ENCODE results near the gene PIGV. TPM values are rescaled to one million over a fixed set of nuclear protein-coding genes. Genes with fewer than 3 reads are reported as not detected.

The PIGV gene
- total and polyA plus RNA-seq, 2 donors (not counting 1 experiment from before 2014, with no cell fraction given) = 13.3 to 29.6 TPM

- no peaks in the 10 kb centered on the region for H3K27me3 ChIP-seq (ENCODE audit: control insufficient read depth, insufficient read depth, low read length)
- H3K9ac ChIP-seq (ENCODE audit: insufficient read depth, low read length) = no peak overlapping the region
- TF ChIP-seq, protein P1, sequence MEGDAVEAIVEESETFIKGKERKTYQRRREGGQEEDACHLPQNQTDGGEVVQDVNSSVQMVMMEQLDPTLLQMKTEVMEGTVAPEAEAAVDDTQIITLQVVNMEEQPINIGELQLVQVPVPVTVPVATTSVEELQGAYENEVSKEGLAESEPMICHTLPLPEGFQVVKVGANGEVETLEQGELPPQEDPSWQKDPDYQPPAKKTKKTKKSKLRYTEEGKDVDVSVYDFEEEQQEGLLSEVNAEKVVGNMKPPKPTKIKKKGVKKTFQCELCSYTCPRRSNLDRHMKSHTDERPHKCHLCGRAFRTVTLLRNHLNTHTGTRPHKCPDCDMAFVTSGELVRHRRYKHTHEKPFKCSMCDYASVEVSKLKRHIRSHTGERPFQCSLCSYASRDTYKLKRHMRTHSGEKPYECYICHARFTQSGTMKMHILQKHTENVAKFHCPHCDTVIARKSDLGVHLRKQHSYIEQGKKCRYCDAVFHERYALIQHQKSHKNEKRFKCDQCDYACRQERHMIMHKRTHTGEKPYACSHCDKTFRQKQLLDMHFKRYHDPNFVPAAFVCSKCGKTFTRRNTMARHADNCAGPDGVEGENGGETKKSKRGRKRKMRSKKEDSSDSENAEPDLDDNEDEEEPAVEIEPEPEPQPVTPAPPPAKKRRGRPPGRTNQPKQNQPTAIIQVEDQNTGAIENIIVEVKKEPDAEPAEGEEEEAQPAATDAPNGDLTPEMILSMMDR (conservative IDR thresholded peaks at IDR 0.05 in 1 of 2, IDR thresholded peaks at IDR 0.05 in 1 of 2; ENCODE audit: low read depth in 1 of 2, low read length in 2 of 2) = no peak
- TF ChIP-seq EZH2 (IDR thresholded peaks at IDR 0.05; ENCODE audit: low read length, missing control alignments) = no peak
- H3K79me2 ChIP-seq (ENCODE audit: control insufficient read depth, insufficient read depth, low read length) = peaks cover 14% of the 10 kb centered on the region
- H3K9me3 ChIP-seq (ENCODE audit: control insufficient read depth, insufficient read depth, low read depth, low read length) = no peaks in the 10 kb centered on the region
- DNase-seq (ENCODE audit: low read depth in 2 of 2) = no peak
- H4K20me1 ChIP-seq (ENCODE audit: control insufficient read depth, extremely low read depth, insufficient read depth, low read length) = no peaks in the 10 kb centered on the region
- peaks cover 15% of the 10 kb centered on the region for H3K4me1 ChIP-seq (ENCODE audit: control insufficient read depth, extremely low read depth, insufficient read depth, low read length)
- H3K4me2 ChIP-seq (ENCODE audit: extremely low read depth, insufficient read depth, low read length) = no peak overlapping the region
- H3K27ac ChIP-seq (ENCODE audit: insufficient read depth, low read length) = no peak overlapping the region
- peaks cover 17% of the 10 kb centered on the region for H3K36me3 ChIP-seq (ENCODE audit: control insufficient read depth, insufficient read depth, low read length)
- no peak overlapping the region for H3K4me3 ChIP-seq (replicated peaks in 1 of 4; ENCODE audit: control extremely low read depth in 1 of 4, insufficient read depth in 1 of 4, low read depth in 3 of 4, low read length in 4 of 4)
- no peak overlapping the region for H2AFZ ChIP-seq (ENCODE audit: low read length)
Observed at GRCh38 chr1:26780344-26780957, 7.3 kb upstream of the PIGV start.

DNA sequence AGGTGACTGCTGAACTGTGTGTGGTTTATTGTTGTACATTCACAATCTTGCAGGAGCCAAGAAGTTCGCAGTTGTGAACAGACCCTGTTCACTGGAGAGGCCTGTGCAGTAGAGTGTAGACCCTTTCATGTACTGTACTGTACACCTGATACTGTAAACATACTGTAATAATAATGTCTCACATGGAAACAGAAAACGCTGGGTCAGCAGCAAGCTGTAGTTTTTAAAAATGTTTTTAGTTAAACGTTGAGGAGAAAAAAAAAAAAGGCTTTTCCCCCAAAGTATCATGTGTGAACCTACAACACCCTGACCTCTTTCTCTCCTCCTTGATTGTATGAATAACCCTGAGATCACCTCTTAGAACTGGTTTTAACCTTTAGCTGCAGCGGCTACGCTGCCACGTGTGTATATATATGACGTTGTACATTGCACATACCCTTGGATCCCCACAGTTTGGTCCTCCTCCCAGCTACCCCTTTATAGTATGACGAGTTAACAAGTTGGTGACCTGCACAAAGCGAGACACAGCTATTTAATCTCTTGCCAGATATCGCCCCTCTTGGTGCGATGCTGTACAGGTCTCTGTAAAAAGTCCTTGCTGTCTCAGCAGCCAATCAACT is 6.4 kb upstream of the PIGV start:
- Histone ChIP-seq H3K4me1 (ENCODE audit: control insufficient read depth, extremely low read depth, insufficient read depth, low read length) (peaks cover 15% of the 10 kb centered on the region), H4K20me1 (ENCODE audit: control insufficient read depth, extremely low read depth, insufficient read depth, low read length) (no peaks in the 10 kb centered on the region), H3K27ac (ENCODE audit: insufficient read depth, low read length) (no peak overlapping the region), H3K36me3 (ENCODE audit: control insufficient read depth, insufficient read depth, low read length) (peaks cover 16% of the 10 kb centered on the region), H2AFZ (ENCODE audit: low read length) (no peak overlapping the region), H3K4me2 (ENCODE audit: extremely low read depth, insufficient read depth, low read length) (no peak overlapping the region), H3K27me3 (ENCODE audit: control insufficient read depth, insufficient read depth, low read length) (no peaks in the 10 kb centered on the region), H3K4me3 (replicated peaks in 1 of 4; ENCODE audit: control extremely low read depth in 1 of 4, insufficient read depth in 1 of 4, low read depth in 3 of 4, low read length in 4 of 4) (no peak overlapping the region), H3K9ac (ENCODE audit: insufficient read depth, low read length) (no peak overlapping the region), H3K9me3 (ENCODE audit: control insufficient read depth, insufficient read depth, low read depth, low read length) (no peaks in the 10 kb centered on the region), H3K79me2 (ENCODE audit: control insufficient read depth, insufficient read depth, low read length) (peaks cover 14% of the 10 kb centered on the region)
- no peak for DNase-seq (ENCODE audit: low read depth in 2 of 2)
- no peak for TF ChIP-seq EZH2 (IDR thresholded peaks at IDR 0.05; ENCODE audit: low read length, missing control alignments)
- TF ChIP-seq, protein P1 (conservative IDR thresholded peaks at IDR 0.05 in 1 of 2, IDR thresholded peaks at IDR 0.05 in 1 of 2; ENCODE audit: low read depth in 1 of 2, low read length in 2 of 2) = no peak

DNA sequence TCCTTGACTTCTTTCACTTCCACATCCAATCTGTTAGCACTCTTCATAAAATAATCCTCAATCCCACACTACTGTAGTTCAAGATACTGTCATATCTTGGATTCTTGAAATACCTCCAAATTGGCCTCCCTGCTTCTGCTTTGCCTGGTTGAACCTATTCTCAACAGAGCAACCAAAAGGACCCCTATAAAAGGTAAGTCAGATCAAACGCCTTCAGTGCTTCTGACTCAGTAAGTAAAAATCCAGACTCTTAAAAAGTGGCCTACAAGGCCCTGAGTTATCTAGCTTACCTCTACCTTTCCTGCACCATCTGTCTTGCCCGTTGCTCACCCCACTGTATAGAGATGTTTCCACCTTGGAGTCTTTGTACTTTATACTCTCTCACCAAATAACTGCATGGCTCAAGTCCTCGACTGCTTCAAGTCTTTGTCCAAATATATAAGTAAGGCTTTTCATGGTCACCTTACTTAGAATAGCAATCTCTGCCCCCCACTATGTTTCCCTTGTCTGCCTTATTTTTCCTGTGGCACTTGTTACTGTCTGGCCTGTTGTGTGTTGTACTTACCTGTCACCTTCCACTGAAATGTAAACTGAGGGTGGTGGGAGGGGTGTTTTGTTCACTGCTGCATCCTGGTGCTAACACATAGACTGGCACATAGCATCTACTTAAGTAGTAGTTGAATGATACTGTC is 5.1 kb upstream of the PIGV start:
- H3K4me1 ChIP-seq (ENCODE audit: control insufficient read depth, extremely low read depth, insufficient read depth, low read length) = peaks cover 27% of the 10 kb centered on the region
- no peak for DNase-seq (ENCODE audit: low read depth in 2 of 2)
- H3K79me2 ChIP-seq (ENCODE audit: control insufficient read depth, insufficient read depth, low read length) = peaks cover 14% of the 10 kb centered on the region
- no peak overlapping the region for H3K9ac ChIP-seq (ENCODE audit: insufficient read depth, low read length)
- H3K27me3 ChIP-seq (ENCODE audit: control insufficient read depth, insufficient read depth, low read length) = no peaks in the 10 kb centered on the region
- no peak for TF ChIP-seq EZH2 (IDR thresholded peaks at IDR 0.05; ENCODE audit: low read length, missing control alignments)
- TF ChIP-seq, protein P1 (conservative IDR thresholded peaks at IDR 0.05 in 1 of 2, IDR thresholded peaks at IDR 0.05 in 1 of 2; ENCODE audit: low read depth in 1 of 2, low read length in 2 of 2) = no peak
- H2AFZ ChIP-seq (ENCODE audit: low read length) = no peak overlapping the region
- H4K20me1 ChIP-seq (ENCODE audit: control insufficient read depth, extremely low read depth, insufficient read depth, low read length) = no peaks in the 10 kb centered on the region
- H3K9me3 ChIP-seq (ENCODE audit: control insufficient read depth, insufficient read depth, low read depth, low read length) = no peaks in the 10 kb centered on the region
- H3K4me2 ChIP-seq (ENCODE audit: extremely low read depth, insufficient read depth, low read length) = no peak overlapping the region
- H3K27ac ChIP-seq (ENCODE audit: insufficient read depth, low read length) = no peak overlapping the region
- peaks cover 16% of the 10 kb centered on the region for H3K36me3 ChIP-seq (ENCODE audit: control insufficient read depth, insufficient read depth, low read length)
- no peak overlapping the region for H3K4me3 ChIP-seq (replicated peaks in 1 of 4; ENCODE audit: control extremely low read depth in 1 of 4, insufficient read depth in 1 of 4, low read depth in 3 of 4, low read length in 4 of 4)

All from fibroblast of lung (primary cell).